D721Med (cell line): ENCODE measurements around the gene ADH6.

Source experiments
- DNase-seq: peaks from one replicate; pipeline ENCODE4 v3.0.0; 2011; ENCODE audit warnings: low spot score; ENCODE audit not compliant: insufficient read length
- FAIRE-seq: peaks from 2 replicates; lab custom pipeline; 2011; peaks lifted over from hg19 to GRCh38; lab: Jason Lieb, UNC
- TF ChIP-seq, protein P1 (sequence below): IDR thresholded peaks from 2 replicates; pipeline ENCODE4 v1.5.1; 2012; ENCODE audit warnings: mild to moderate bottlenecking, control low read depth; ENCODE audit not compliant: insufficient read depth; ENCODE audit errors: missing control alignments

ADH6 gene

DNA sequence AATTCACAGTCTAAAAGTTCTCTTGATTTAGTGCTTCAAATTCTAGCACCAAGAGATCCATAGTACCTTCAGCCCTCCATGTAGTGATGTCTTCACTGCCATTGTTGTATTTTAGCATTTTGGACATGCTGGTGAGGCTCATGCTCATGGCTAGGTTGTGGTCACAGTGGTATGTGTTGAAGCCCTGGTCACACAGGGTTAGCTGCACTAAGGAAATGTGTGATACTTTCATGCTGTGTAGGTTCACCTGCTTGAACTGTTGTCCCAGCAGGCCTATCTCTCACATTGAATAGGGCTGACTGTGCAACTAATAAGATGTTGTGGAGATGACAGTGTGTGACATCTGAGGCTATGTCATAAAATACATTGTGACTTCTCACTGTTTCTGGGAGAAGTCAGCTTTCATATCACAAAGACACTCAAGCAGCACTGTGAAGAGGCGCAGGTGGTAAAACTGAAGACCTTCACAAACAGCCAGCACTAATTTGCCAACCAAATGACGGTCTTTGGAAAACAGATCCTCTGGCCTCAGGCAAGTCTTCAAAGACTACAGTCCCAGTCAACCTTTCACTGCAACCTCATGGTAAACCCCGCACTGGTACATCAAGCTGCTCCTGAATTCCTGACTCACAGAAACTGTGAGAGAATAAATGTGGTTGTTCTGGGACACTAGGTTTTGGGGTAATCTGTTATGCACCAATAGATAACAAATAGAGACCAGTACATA lies 57.5 kb downstream of the ADH6 start:
- DNase-seq (no peak), FAIRE-seq (no peak)
- TF ChIP-seq, protein P1, sequence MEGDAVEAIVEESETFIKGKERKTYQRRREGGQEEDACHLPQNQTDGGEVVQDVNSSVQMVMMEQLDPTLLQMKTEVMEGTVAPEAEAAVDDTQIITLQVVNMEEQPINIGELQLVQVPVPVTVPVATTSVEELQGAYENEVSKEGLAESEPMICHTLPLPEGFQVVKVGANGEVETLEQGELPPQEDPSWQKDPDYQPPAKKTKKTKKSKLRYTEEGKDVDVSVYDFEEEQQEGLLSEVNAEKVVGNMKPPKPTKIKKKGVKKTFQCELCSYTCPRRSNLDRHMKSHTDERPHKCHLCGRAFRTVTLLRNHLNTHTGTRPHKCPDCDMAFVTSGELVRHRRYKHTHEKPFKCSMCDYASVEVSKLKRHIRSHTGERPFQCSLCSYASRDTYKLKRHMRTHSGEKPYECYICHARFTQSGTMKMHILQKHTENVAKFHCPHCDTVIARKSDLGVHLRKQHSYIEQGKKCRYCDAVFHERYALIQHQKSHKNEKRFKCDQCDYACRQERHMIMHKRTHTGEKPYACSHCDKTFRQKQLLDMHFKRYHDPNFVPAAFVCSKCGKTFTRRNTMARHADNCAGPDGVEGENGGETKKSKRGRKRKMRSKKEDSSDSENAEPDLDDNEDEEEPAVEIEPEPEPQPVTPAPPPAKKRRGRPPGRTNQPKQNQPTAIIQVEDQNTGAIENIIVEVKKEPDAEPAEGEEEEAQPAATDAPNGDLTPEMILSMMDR = no peak

DNA sequence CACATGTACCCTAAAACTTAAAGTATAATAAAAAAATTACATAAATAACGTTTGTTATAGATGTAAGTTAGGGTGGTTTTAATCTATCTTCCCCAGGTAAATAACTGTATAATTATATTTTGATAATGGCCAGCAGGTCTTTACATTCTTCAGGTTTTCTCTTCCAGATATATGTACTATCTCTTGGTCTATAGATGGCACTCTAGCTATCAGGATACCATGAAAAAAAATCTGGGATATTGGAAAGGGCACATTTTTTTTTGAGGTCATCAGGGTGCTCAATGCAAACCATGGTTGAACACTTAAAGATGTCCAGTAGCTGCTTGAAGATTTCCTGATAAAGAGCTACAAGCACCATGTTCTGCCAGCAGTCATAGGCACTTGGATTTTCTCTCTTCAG lies 59.3 kb downstream of the ADH6 start:
- no peak for FAIRE-seq
- no peak for DNase-seq
- TF ChIP-seq, protein P1 = peak; percentile 48

DNA sequence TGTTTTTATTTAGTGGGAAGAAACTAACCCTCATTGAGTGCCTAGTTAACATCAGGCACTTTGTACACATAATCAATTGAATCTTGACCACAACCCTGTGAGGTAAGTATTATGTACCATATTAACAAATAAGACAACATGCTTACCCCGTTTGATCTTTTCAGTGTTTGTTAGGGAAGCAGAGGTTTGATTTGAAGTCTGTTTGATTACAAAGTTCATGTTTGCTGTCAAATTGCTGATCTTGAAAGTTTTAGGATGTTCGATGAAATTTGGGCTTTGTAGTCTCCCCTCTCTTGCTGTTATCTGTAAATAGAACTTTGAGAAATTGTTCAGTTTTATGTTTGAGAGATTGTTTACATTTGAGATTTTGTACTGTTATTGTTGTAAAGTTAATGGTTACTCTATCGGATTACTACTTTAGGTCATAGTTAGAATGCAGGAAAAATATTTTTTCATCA lies 61.5 kb downstream of the ADH6 start:
- TF ChIP-seq, protein P1 = no peak
- FAIRE-seq (no peak), DNase-seq (no peak)

DNA sequence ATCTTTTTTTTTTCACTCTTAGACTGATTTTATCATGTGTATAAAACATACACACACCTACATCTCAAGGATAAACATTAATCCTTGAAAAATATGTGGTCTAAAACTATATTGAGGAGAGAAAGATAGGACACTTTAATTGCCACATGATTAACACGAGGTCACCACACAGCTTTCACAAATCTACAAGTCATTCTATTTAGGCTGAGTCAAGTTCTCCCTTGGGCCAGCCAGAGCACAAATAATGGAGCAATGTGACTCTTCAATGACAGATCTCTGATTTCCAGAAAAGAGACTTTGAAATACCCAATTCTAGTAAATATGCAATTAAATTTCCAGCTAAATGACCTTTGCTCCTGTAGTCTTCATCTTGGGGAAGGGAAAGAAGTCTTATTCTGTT lies 62.1 kb downstream of the ADH6 start:
- FAIRE-seq (no peak), DNase-seq (no peak)
- TF ChIP-seq, protein P1 = no peak

DNA sequence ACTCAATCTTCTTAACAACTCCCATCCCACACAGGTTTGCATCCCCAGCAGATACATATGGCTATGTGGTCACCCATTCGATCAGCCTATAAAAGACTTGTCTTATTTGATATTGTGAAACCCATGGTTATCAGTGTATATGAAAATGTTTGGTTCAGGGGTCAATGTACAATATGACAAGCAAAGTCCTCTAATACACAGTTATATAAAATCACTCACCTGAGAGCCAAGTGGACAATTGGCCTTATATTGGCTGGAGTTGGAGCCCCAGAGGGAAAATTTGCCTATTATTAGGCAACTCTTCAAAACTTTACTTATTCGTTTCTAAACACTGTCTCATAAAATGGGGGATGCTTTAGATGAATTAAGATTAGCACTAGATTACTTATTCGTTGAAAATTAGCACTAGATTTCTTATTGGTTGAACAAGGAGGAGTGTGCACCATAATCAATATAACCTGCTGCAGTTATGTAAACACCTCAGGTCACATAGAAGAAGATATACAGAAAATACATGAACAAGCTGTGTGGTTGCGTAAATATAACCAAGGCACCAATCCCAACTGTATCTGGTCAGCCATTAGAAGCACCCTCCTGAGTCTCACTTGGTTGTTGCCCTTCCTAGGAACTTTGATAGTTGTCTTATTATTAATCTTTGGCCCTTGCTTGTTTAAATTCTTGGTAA lies 64.2 kb downstream of the ADH6 start:
- FAIRE-seq = no peak
- DNase-seq = no peak
- TF ChIP-seq, protein P1 = no peak
